HEK293 (cell line): ENCODE data around the gene VASP.
A peak's percentile ranks its signal among the peaks of the same experiment; 100 is the strongest.

Experiments used
- HOXA7 ChIP-seq: sonication (generic); formaldehyde crosslinking; IDR thresholded peaks from 2 replicates; pipeline ENCODE4 v1.8.1; 2022; ENCODE audit warnings: missing genetic modification reagents, borderline replicate concordance
- IKZF3 ChIP-seq: fragments of 450-650 bp; IDR thresholded peaks from 2 replicates; pipeline ENCODE4 v1.5.0; 2018; ENCODE audit warnings: missing biosample characterization, mild to moderate bottlenecking, missing genetic modification characterization, moderate library complexity
- SCRT1 ChIP-seq: fragments of 450-650 bp; formaldehyde crosslinking; IDR thresholded peaks from 2 replicates; pipeline ENCODE4 v1.5.1; 2016; ENCODE audit warnings: missing biosample characterization, missing genetic modification characterization, borderline replicate concordance
- ZBTB20 ChIP-seq: fragments of 450-650 bp; formaldehyde crosslinking; IDR thresholded peaks from 2 replicates; pipeline ENCODE4 v1.5.1; 2016; ENCODE audit warnings: missing biosample characterization, missing genetic modification characterization
- ZBTB8A ChIP-seq: fragments of 450-650 bp; formaldehyde crosslinking; IDR thresholded peaks from 2 replicates; pipeline ENCODE4 v1.5.1; 2016; ENCODE audit warnings: missing biosample characterization, missing genetic modification characterization
- ZNF10 ChIP-seq: fragments of 450-650 bp; formaldehyde crosslinking; IDR thresholded peaks from 2 replicates; pipeline ENCODE4 v1.5.1; 2017; ENCODE audit warnings: missing biosample characterization, missing genetic modification characterization
- ZNF112 ChIP-seq: fragments of 450-650 bp; formaldehyde crosslinking; IDR thresholded peaks from 2 replicates; pipeline ENCODE4 v1.5.0; 2017; ENCODE audit warnings: missing biosample characterization, missing genetic modification characterization
- ZNF114 ChIP-seq: fragments of 450-650 bp; formaldehyde crosslinking; IDR thresholded peaks from 2 replicates; pipeline ENCODE4 v1.5.0; 2017; ENCODE audit warnings: missing biosample characterization, missing genetic modification characterization
- ZNF133 ChIP-seq: fragments of 450-650 bp; formaldehyde crosslinking; IDR thresholded peaks from 2 replicates; pipeline ENCODE4 v1.5.1; 2016; ENCODE audit warnings: missing biosample characterization, missing genetic modification characterization
- ZNF146 ChIP-seq: fragments of 450-650 bp; formaldehyde crosslinking; IDR thresholded peaks from 2 replicates; pipeline ENCODE4 v1.5.1; 2016; ENCODE audit warnings: missing biosample characterization, missing genetic modification characterization
- ZNF292 ChIP-seq: fragments of 450-650 bp; formaldehyde crosslinking; IDR thresholded peaks from 2 replicates; pipeline ENCODE4 v1.5.1; 2016; ENCODE audit warnings: low read depth, missing biosample characterization, missing genetic modification characterization, borderline replicate concordance
- ZNF341 ChIP-seq: fragments of 450-650 bp; formaldehyde crosslinking; IDR thresholded peaks from 2 replicates; pipeline ENCODE4; 2016; ENCODE audit warnings: low read depth, missing biosample characterization, missing genetic modification characterization
- ZNF391 ChIP-seq: fragments of 450-650 bp; formaldehyde crosslinking; IDR thresholded peaks from 2 replicates; pipeline ENCODE4 v1.5.1; 2016; ENCODE audit warnings: low read depth, missing biosample characterization, missing genetic modification characterization, borderline replicate concordance
- ZNF416 ChIP-seq: fragments of 450-650 bp; formaldehyde crosslinking; IDR thresholded peaks from 2 replicates; pipeline ENCODE4 v1.5.1; 2016; ENCODE audit warnings: missing biosample characterization, missing genetic modification characterization
- ZNF423 ChIP-seq: fragments of 450-650 bp; formaldehyde crosslinking; IDR thresholded peaks from 2 replicates; pipeline ENCODE4 v1.5.1; 2016; ENCODE audit warnings: missing biosample characterization, missing genetic modification characterization
- ZNF473 ChIP-seq: fragments of 450-650 bp; formaldehyde crosslinking; IDR thresholded peaks from 2 replicates; pipeline ENCODE4 v1.5.1; 2017; ENCODE audit warnings: missing biosample characterization, missing genetic modification characterization
- ZNF548 ChIP-seq: fragments of 450-650 bp; formaldehyde crosslinking; IDR thresholded peaks from 2 replicates; pipeline ENCODE4 v1.5.1; 2016; ENCODE audit warnings: missing biosample characterization, missing genetic modification characterization
- ZNF585B ChIP-seq: fragments of 450-650 bp; formaldehyde crosslinking; IDR thresholded peaks from 2 replicates; pipeline ENCODE4 v1.5.1; 2016; ENCODE audit warnings: missing biosample characterization, missing genetic modification characterization
- ZNF626 ChIP-seq: fragments of 450-650 bp; sonication (Bioruptor Pico); formaldehyde crosslinking; IDR thresholded peaks from 2 replicates; pipeline ENCODE4 v1.5.1; 2018; ENCODE audit warnings: missing biosample characterization, missing genetic modification characterization, inconsistent platforms
- ZNF629 ChIP-seq: fragments of 450-650 bp; formaldehyde crosslinking; IDR thresholded peaks from 2 replicates; pipeline ENCODE4 v1.5.1; 2017; ENCODE audit warnings: missing biosample characterization, missing genetic modification characterization
- ZNF639 ChIP-seq: fragments of 450-650 bp; formaldehyde crosslinking; IDR thresholded peaks from 2 replicates; pipeline ENCODE4 v1.5.1; 2016; ENCODE audit warnings: missing biosample characterization, missing genetic modification characterization
- ZNF747 ChIP-seq: fragments of 450-650 bp; formaldehyde crosslinking; IDR thresholded peaks from 2 replicates; pipeline ENCODE4 v1.5.1; 2016; ENCODE audit warnings: missing biosample characterization, missing genetic modification characterization
- ZNF843 ChIP-seq: fragments of 450-650 bp; formaldehyde crosslinking; IDR thresholded peaks from 2 replicates; pipeline ENCODE4 v1.5.1; 2016; ENCODE audit warnings: missing biosample characterization, missing genetic modification characterization
- ZSCAN4 ChIP-seq: fragments of 450-650 bp; formaldehyde crosslinking; IDR thresholded peaks from 2 replicates; pipeline ENCODE4 v1.5.1; 2017; ENCODE audit warnings: missing biosample characterization, missing genetic modification characterization
- ZXDB ChIP-seq: fragments of 450-650 bp; formaldehyde crosslinking; IDR thresholded peaks from 2 replicates; pipeline ENCODE4 v1.5.1; 2016; ENCODE audit warnings: missing biosample characterization, missing genetic modification characterization
- TF ChIP-seq, protein P1 (sequence below): fragments of 450-650 bp; formaldehyde crosslinking; IDR thresholded peaks from 2 replicates; pipeline ENCODE4 v1.5.1; 2017; ENCODE audit warnings: missing biosample characterization, missing genetic modification characterization
- TF ChIP-seq, protein P2 (sequence below): IDR thresholded peaks from 2 replicates; pipeline ENCODE4 v1.6.1; 2011; ENCODE audit warnings: mild to moderate bottlenecking, low read depth, low read length, borderline replicate concordance
- TF ChIP-seq, protein P3 (sequence below): fragments of 450-650 bp; formaldehyde crosslinking; IDR thresholded peaks from 2 replicates; pipeline ENCODE4 v1.5.1; 2017; ENCODE audit warnings: missing biosample characterization, missing genetic modification characterization
- TF ChIP-seq, protein P4 (sequence below): fragments of 450-650 bp; formaldehyde crosslinking; IDR thresholded peaks from 2 replicates; pipeline ENCODE4 v1.5.1; 2017; ENCODE audit warnings: missing biosample characterization, missing genetic modification characterization

The VASP gene

DNA sequence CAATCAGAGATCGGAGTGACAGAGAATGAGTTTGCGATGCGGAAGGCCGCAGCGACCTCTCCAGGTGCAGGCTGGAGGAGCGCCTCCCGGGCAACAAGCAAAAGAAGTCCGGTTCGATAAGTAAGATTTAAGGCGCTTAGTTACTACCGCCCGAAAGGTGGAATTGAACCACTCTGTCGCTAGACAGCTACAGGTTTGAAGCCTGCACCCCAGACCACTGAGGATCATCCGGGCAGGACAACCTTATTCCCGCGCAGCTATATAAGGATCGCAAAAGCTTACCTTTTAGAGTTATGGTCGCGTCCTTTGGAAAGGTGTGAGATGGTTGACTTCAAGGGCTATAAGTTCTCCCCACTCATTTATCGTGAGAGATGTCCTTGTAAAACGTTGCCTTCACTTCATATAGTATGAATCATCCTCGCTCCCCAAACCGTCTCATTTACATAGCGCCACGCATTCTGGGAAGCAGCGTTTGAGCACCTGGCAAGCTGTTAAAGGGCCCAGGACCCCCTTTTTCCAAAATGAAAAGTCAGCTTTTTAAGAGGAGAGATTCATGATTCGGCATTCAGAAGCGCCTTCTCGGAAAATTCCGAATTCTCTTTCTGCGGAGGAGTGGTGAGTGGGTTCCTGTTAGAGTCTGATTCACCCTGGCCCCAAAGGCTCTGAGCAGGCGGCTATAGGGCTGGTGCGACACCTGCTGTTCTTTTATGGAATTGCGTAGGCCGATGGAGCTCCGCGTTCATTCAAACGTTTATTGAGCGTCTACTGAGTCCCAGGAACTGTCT is 28.6 kb upstream of the VASP start (continued):
- TF ChIP-seq ZNF473: no peak
- peak; percentile 80 for TF ChIP-seq ZXDB (tag by site-specific recombination)
- TF ChIP-seq ZNF629: peak; percentile 79
- TF ChIP-seq ZBTB20 (tag by site-specific recombination): no peak
- TF ChIP-seq, protein P1, sequence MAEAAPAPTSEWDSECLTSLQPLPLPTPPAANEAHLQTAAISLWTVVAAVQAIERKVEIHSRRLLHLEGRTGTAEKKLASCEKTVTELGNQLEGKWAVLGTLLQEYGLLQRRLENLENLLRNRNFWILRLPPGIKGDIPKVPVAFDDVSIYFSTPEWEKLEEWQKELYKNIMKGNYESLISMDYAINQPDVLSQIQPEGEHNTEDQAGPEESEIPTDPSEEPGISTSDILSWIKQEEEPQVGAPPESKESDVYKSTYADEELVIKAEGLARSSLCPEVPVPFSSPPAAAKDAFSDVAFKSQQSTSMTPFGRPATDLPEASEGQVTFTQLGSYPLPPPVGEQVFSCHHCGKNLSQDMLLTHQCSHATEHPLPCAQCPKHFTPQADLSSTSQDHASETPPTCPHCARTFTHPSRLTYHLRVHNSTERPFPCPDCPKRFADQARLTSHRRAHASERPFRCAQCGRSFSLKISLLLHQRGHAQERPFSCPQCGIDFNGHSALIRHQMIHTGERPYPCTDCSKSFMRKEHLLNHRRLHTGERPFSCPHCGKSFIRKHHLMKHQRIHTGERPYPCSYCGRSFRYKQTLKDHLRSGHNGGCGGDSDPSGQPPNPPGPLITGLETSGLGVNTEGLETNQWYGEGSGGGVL: no peak; the same call in 1 of the 2 replicates
- TF ChIP-seq ZNF548: no peak
- TF ChIP-seq ZNF423: no peak
- TF ChIP-seq IKZF3 (tag by site-specific recombination): 0 out of 2 replicates have a peak, but pooled peaks have one; percentile 8
- peak; percentile 42; the same call in 1 of the 2 replicates for TF ChIP-seq ZNF843 (tag by site-specific recombination)
- TF ChIP-seq ZSCAN4 (tag by site-specific recombination): 0 out of 2 replicates have a peak, but pooled peaks have one; percentile 54
- TF ChIP-seq ZNF747 (tag by site-specific recombination): no peak
- peak; percentile 77; the same call in 1 of the 2 replicates for TF ChIP-seq ZNF391 (tag by site-specific recombination)
- TF ChIP-seq, protein P2, sequence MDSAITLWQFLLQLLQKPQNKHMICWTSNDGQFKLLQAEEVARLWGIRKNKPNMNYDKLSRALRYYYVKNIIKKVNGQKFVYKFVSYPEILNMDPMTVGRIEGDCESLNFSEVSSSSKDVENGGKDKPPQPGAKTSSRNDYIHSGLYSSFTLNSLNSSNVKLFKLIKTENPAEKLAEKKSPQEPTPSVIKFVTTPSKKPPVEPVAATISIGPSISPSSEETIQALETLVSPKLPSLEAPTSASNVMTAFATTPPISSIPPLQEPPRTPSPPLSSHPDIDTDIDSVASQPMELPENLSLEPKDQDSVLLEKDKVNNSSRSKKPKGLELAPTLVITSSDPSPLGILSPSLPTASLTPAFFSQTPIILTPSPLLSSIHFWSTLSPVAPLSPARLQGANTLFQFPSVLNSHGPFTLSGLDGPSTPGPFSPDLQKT: no peak
- TF ChIP-seq ZNF10 (tag by site-specific recombination): no peak
- TF ChIP-seq, protein P3, sequence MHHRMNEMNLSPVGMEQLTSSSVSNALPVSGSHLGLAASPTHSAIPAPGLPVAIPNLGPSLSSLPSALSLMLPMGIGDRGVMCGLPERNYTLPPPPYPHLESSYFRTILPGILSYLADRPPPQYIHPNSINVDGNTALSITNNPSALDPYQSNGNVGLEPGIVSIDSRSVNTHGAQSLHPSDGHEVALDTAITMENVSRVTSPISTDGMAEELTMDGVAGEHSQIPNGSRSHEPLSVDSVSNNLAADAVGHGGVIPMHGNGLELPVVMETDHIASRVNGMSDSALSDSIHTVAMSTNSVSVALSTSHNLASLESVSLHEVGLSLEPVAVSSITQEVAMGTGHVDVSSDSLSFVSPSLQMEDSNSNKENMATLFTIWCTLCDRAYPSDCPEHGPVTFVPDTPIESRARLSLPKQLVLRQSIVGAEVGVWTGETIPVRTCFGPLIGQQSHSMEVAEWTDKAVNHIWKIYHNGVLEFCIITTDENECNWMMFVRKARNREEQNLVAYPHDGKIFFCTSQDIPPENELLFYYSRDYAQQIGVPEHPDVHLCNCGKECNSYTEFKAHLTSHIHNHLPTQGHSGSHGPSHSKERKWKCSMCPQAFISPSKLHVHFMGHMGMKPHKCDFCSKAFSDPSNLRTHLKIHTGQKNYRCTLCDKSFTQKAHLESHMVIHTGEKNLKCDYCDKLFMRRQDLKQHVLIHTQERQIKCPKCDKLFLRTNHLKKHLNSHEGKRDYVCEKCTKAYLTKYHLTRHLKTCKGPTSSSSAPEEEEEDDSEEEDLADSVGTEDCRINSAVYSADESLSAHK (tag by site-specific recombination): no peak
- peak; percentile 85 for TF ChIP-seq ZBTB8A (tag by site-specific recombination)
- no peak for TF ChIP-seq ZNF114 (tag by site-specific recombination)
- TF ChIP-seq ZNF112 (tag by site-specific recombination): no peak
- TF ChIP-seq ZNF146: no peak
- no peak for TF ChIP-seq ZNF416
- TF ChIP-seq ZNF639 (tag by site-specific recombination): no peak; the same call in 1 of the 2 replicates
- no peak for TF ChIP-seq HOXA7 (CRISPR knock-in tag)
- peak; percentile 99 for TF ChIP-seq SCRT1
- TF ChIP-seq, protein P4, sequence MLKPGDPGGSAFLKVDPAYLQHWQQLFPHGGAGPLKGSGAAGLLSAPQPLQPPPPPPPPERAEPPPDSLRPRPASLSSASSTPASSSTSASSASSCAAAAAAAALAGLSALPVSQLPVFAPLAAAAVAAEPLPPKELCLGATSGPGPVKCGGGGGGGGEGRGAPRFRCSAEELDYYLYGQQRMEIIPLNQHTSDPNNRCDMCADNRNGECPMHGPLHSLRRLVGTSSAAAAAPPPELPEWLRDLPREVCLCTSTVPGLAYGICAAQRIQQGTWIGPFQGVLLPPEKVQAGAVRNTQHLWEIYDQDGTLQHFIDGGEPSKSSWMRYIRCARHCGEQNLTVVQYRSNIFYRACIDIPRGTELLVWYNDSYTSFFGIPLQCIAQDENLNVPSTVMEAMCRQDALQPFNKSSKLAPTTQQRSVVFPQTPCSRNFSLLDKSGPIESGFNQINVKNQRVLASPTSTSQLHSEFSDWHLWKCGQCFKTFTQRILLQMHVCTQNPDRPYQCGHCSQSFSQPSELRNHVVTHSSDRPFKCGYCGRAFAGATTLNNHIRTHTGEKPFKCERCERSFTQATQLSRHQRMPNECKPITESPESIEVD: no peak
- TF ChIP-seq ZNF585B (tag by site-specific recombination): no peak
- TF ChIP-seq ZNF133: no peak
- TF ChIP-seq ZNF341: no peak
- no peak for TF ChIP-seq ZNF292 (tag by site-specific recombination)
- no peak for TF ChIP-seq ZNF626 (tag by site-specific recombination)
